HG03469 (cell line): Measurements from ENCODE around the gene PNPLA7.
"Not testable (repeated sequence)": the region's sequence is repeated elsewhere in the genome, so short reads cannot be mapped to it uniquely, and the experiment has no call there.

Source experiments
- ATAC-seq: cut with Tn5 transposase; IDR thresholded peaks from one replicate; pipeline ENCODE4 v1.9.1; 2021; ENCODE audit warnings: mild to moderate bottlenecking, moderate library complexity, moderate number of reproducible peaks; ENCODE audit not compliant: unreplicated experiment

PNPLA7 gene

DNA sequence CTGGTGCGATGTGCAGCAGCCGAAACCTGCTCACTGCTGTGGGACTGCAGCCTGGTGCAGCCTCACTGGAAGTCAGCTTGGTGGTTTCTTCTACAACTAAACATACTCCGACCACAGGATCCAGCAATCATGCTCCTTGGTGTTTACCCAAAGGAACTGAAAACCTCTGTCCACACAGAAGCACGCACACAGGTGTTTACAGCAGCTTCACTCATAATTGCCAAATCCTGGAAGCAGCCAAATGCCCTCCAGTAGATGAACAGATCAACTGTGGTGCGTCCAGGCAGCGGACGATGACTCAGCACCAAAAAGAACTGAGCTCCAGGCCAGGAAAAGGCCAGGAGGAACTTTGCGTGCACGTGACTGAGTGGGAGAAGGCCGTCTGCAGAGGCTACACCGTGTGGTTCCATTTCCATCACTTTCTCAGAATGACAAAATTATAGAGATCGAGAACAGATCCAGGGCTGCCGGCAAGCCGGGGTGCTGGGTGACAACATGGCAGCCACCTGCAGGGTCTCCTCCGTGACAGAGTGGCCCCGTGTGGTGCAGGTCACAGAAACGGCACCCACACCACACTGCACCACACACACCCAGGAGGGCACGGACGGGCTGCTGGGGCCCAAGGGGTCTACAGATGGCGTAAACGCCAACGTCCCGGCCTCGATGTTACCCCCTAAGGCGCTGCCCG is 68.0 kb downstream of the PNPLA7 start:
- ATAC-seq = no peak

DNA sequence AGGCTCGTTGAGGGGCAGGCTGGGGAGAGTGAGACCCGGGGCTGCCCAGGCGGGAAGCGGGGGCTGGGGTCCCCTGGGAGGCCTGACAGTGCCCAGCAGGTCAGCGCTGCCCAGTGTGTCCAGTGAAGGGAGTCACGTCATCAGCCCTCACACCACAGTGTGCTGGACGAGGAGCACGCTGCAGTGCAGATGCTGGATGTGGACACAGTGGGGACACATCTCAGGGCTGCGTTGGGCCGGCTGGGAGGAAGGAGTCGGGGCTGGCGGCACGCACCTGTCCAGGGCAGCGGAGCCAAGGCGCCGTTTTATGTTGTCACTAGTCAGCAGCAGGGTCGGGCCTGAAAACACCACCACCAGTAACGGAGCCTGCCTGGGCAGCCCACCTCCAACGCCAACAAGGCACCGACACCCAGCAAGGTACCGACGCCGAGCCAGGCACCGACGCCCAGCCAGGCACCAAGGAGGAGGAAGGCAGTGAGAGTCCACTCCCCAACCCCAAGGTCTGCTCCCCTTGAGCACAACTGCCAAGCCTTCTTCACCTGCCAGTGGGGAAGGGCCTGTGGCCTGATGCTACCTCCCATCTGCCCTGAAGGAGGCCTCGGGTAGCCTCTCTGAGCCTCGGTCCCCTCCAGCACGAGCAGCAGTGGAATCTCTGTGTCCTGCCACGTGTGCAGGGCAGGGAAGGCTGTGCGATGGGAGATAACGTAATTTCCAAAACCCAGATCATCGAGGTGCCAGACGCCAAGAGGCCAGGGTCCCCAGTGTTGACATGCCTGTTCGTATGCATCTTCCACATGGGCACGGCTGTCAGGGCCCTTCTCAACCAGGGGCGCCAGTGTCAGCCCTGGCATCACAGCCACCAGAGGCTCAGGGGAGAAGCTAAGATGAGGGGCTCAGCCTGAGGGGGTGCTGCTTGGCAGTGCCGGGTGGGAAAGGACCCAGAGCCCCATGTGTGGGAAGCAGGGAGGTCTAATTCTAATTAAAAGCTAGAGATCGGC is 69.2 kb downstream of the PNPLA7 start:
- no peak for ATAC-seq

DNA sequence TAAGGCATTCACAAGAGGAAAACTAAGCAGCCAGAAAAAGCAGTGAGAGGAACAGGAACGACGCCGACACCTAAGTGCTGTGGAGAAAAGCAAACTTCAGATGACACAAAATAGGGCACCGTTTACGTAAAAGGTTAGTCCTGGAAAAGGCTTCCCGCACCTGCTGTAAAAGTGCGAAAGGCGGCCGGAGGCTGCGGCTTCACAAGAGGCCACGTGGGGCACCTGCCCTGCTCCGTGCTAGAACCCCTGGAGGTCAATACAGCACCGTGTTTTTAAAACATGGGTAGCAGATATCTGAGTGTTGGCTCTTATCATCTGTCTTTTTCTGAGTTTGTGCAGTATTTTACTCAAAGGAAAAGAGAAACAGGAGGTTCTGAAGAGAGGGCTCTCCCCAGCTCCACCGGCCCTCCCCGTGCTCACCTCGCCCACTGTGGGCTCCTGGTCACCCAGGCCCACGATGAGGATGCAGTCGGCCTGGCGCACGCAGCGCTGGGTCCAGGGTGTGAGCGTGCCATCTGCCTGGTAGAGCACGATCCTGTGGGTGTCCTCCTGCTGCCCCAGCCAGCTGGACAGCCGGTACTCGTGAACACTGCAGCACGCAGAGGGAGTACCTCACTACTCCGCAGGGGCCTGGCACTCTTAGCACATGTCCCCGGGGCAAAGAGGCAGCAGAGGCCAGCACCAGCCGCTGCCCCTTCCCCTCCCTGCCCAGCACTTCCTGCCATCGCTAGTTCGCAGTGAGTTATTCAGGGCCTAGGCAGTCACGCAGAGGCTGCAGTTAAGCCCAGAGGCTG is 70.1 kb downstream of the PNPLA7 start:
- no peak for ATAC-seq

DNA sequence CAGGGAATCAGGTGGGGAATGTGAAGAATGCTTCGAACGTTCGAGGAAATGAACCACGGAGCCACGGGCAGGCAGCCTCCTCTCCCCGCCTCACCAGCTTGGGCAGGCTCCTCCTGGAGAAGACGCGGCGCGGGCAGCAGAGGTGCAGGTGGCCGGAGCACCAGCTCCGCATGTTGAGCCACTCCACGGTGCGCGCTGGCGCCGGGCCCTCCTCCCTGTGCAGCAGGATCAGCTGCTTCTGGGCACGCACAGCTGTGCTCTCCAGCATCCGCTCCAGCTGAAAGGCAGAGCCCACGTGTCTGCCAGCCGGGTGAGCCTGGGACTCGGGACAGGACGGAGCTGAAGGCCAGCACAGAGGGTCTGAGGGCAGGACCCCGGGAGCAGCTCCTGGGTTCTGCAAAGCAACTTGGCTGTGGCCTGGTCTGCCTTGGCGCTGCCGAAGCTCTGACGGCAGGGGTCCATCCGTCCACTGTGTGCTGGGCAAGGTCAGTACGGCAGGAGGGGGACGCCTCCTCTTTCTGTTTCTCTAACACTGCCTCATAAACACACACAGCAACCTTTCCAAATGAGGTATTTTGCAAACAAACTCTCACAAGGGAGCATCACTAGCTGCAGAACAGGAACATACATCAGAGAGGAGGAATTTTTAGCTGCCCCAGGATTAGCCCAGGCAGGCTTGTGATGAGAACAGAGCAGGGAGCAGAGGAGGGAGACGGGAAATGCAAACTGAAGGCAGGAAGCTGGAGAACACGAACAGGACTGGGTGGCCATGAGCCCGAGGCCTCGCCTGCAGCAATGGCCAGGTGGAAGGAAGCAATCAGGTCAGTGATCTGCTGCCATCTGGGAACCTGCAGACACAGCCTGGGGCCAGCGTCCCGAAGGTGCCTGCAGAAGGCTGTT is 71.0 kb downstream of the PNPLA7 start:
- ATAC-seq = no peak

DNA sequence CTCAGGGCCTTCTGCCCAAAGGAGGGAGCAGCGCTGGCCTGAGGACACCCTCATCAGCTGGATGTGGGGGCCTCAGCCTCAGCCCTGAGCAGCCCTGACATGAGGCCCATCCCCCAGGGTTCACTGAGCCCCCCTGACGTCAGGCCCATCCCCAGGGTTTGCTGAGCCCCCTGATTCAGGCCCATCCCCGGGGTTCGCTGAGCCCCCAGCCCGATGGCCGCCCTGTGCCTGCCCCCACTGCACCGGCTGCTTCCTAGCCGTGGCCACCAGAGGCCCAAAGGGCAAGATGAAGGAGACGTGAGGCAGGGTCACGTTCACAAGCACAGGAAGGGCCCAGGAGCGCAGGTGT is 71.6 kb downstream of the PNPLA7 start:
- ATAC-seq = no peak

DNA sequence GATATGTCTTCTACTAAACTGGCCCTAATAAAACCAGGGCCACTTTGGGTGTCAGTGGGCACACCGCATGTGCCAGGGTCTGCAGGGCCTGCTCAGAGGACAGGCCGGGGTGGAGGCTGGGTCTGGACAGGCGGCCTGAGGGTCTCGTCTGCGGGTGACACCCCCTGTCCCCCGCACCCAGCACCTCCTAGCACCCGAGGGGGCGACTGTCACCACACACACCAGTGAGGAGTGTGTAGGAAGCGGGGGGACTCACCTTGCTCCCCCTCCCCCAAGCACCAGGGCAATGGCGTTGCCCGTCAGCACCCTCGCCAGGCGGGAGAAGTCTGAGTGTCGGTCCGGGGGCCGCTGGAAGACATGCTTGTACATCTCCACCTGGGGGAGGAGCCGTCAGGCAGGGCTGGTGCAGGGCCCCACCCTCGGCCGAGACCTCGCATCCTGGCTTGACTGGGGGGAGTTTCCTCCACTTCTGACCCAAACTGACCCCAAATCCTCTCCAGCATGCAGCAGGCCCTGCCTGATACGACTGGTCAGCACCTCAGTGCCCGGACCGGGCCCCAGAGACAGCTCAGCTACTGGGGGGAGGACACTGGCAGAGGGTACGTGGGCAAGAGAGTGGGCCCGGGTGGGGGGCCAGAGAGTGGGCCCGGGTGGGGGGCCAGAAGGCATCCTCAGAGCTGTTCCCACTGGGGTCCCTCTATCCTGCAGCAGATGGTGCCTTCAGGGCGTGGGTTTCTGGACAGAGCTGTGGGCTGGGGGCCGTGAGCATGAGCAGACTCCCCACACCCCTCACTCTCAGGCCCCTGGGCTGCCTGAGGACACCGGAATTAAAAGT is 72.2 kb downstream of the PNPLA7 start:
- ATAC-seq = no peak

DNA sequence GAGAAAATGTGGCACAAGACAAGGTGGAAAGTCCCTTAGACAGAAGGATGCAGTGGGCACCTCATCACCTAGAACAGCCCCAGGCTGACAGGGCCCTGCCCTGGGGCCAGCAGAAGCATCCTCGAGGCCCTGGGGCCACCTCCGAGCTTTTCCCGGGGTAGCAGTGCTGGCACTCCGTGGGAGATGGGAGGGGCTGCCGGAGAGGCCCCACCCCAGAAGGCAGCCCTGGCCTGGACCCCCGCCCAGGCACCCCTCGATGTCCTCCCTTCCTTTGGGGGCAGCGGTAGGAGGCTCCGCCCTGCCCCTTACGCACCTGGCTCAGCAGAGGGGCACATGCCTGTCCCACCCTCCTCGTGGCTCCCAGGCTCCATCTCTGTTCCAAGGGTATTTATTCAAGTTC is 73.3 kb downstream of the PNPLA7 start:
- ATAC-seq = no peak

DNA sequence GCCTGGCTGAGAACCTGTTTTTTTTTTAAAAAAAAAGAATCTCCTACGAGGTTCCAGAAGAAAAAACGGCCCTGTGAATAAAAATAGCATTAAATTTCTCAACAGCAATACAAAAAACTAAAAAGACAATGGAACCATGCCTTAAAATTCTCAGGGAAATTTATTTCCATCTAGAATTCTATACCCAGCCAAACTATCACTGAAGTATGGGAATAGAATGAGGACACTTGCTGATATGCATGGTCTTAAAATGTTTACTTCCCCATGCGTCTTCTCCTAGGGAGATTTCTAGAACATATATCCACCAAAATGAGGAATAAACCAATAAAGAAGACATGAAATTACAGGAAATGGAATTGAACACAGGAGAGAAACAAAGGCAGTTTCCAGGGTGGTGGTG is 74.5 kb downstream of the PNPLA7 start:
- no peak for ATAC-seq

DNA sequence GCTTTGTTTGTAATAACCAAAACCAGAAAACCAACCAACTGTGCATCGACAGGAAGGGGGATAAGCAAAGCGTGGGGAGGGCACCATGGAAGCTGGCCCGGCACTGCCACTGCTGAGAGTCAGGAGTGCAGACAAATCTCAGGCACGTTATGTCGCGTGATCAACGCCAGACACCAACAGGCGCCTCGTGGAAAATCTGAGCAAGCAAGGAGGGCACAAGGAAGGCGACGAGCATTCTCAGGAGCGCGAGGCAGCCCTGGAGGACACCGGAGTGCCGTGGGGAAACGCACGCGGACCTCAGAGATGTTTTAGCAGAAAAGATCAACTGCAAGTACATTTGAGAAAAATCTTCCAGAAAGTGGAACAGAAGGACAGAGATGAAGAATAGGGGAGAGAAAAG is 75.9 kb downstream of the PNPLA7 start:
- no peak for ATAC-seq

DNA sequence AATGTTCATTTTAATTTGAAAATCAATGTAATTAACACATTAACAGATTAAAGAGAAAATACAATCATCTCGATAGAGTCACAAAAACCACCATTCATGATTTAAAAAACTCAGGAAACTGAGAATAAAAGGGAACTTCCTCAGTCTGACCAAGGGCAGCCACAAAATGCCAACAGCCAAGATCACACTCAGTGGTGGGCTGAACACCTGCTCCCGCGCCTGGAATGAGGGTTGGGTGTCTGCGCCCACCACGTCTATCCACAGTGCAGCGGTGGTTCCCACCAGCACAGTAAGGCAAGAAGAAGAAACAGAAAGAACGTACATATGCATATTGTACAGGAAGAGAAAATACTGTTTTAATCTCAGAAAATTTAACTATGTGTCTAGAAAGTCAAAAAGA is 79.4 kb downstream of the PNPLA7 start:
- no peak for ATAC-seq

DNA sequence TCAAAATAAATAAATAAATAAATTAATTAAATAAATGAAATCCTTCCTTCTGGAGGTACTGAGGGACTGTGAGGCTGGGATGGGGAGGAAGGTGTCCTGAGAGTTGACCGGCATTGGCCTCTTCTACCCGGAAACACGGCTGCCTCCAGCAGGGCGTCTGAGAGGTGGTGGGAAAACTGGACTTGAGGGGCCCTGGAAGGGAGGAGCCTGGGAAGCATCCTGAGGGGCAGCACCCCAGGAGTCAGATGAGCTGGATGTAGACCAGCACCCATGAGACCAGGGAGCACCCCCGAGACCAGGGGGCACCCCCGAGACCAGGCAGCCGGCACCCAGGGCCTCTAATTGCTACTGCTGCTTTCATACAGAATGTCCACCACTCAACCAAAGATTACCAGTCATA is 82.3 kb downstream of the PNPLA7 start:
- ATAC-seq = no peak

DNA sequence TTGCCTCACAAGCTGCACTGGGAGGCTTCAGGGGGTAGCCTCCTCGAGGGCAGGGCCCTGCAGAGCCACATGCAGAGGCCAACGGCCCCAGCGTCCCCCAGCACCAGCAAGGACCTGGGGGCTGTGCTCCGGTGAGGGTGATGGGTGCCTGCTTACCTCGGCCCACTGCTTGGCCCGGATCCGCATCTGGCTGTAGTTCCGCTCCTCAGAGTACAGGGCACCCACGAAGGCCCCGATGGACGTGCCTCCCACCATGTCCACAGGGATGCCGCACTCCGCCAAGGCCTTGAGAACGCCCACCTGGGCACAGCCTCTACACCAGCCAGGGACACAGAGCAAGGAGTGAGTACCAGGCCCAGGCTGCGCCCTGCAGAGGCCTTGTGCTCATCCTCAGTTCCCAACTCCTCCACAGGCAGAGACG is 83.0 kb downstream of the PNPLA7 start:
- no peak for ATAC-seq

DNA sequence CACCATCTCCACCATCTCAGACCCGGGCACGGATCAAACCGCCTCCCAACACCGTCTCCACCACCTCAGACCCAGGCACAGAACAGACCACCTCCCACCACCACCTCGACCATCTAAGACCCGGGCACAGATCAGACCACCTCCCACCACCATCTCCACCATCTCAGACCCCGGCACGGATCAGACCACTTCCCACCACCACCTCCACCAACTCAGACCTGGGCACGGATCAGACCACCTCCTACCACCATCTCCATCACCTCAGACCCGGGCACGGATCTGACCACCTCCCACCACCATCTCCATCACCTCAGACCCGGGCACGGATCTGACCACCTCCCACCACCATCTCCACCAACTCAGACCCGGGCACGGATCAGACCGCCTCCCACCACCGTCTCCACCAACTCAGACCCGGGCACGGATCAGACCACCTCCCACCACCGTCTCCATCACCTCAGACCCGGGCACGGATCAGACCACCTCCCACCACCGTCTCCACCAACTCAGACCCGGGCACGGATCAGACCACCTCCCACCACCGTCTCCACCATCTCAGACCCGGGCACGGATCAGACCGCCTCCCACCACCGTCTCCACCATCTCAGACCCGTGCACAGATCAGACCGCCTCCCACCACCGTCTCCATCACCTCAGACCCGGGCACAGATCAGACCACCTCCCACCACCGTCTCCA is 83.7 kb downstream of the PNPLA7 start:
- ATAC-seq = not testable (repeated sequence)

DNA sequence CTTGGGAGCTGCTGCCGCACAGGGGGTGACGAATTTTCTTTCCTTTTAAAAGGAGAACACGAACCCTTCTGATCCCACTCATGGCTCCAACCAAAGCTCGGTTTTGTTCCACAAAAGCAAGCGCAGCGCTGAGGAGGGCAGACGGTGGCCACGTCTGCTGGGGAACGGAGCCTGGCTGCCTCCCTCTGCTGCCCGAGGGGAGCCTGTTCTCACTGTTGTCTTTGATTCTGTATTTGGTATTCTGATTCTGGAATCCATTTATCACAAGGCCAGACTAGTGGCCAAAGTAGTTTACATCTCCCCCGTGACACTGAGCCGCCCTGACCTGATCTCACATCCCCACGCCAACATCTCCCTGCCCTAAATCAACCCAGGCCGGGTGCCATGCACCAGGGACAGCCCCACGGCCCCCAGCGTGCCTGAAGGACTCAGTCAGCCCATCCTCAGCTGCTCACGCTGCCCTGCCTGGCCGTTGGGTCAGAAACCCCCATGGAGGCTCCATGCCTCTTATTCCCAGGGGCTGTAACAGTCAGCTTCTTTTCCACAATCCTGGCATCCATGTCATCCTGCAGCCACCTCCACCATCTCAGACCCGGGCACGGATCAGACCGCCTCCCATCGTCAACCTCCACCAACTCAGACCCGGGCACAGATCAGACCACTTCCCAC is 84.3 kb downstream of the PNPLA7 start:
- ATAC-seq = no peak

DNA sequence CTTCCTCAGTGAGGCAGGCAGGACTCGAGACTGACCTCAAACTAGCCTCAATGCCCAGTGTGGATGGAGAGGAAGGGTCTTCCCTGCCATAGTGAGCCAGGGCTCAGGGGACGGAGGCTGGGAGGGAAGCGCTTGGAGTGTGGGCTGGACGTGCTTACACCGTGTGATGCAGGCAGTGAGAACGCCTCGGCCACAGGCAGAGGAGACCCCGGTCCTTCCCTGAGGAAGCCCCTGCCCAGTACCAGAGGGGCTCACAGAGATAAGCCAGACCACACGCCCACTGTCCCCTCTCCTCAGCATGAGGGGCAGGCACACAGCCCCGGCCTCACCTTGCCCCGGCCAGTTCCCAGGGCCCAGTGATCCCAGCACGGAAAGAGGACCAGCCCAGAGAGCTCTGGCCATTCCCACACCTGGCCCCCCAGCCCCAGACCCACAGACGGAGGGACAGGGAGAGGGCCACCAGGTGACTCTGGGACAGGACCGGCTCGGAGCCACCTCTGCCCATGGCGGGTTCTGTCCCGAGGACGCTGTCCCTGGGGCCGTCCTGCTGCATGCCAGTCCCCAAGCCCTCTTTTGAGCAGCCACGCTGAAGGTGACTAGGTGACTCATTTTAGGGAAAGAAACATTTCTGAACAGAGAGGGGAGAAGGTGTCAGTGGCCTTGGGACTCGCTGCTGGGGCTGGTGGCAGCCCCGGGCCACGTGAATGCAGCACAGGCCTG is 85.0 kb downstream of the PNPLA7 start:
- no peak for ATAC-seq

DNA sequence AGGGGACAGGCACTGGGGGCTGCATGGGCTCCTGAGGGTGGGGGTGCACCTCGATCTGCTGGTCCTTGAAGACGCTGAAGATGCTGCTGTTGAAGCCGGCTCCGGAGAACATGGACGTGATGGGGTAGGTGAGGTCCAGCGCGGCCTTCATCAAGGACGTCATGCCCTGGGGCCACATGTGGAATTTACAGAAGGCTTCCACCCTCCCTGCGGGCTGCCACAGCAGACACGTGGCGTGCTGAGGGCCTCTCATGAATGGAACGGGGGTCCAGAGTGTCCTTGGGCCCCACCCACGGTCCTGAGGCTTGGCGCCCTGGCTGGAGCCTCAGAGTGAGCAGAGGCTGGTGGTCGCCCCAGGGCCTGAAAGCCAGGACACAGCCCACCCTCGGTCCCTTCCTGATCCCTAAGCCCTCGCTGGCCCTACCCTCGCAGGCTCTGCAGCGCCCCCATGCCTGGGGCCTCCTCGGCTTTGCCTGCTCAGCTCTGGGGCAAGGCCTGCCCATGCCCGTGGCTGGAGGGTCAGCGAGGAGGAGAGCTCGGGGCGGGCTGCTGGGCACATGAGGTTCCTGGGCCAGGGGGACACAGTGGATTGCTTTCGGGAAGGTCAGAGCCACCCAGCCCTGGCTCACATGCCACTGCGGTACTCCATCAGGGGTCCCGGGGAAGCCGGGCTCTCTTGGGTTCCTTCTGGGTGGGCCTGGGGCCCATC is 85.8 kb downstream of the PNPLA7 start:
- ATAC-seq = no peak

DNA sequence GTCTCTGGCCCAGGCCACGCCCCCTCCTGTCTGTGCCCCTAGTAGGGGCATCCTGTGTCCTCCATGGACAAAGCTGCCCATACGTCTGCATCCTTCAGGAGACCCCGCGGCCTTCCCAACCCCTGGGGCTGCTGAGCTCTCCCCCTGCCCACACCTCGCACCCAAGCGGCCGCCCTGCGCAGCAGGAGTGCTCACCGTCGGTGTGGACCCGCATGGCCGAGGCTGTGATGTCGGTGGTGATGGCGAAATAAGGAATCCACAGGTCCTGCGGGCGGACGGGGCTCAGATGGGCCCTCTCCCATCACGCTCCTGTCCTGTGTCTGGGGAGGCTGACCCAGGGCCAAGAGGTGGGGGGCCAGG is 86.3 kb downstream of the PNPLA7 start:
- ATAC-seq = no peak
